Loucy (cell line): ENCODE data around the gene SCTR.

ENCODE experiments used
- EZH2phosphoT487 ChIP-seq: fragments of 200-600 bp; IDR thresholded peaks from 2 replicates; pipeline ENCODE4 v1.6.1; 2018; ENCODE audit warnings: antibody characterized with exemption, mild to moderate bottlenecking, moderate library complexity, borderline replicate concordance
- TF ChIP-seq, protein P1 (sequence below): fragments of 200-600 bp; sonication (generic); conservative IDR thresholded peaks from 2 replicates; pipeline ENCODE4 v1.5.1; 2014; ENCODE audit warnings: mild to moderate bottlenecking, antibody characterized with exemption, low read length

GRCh38 chr2:119490106-119490505 is 34.2 kb downstream of the SCTR start:
- TF ChIP-seq, protein P1, sequence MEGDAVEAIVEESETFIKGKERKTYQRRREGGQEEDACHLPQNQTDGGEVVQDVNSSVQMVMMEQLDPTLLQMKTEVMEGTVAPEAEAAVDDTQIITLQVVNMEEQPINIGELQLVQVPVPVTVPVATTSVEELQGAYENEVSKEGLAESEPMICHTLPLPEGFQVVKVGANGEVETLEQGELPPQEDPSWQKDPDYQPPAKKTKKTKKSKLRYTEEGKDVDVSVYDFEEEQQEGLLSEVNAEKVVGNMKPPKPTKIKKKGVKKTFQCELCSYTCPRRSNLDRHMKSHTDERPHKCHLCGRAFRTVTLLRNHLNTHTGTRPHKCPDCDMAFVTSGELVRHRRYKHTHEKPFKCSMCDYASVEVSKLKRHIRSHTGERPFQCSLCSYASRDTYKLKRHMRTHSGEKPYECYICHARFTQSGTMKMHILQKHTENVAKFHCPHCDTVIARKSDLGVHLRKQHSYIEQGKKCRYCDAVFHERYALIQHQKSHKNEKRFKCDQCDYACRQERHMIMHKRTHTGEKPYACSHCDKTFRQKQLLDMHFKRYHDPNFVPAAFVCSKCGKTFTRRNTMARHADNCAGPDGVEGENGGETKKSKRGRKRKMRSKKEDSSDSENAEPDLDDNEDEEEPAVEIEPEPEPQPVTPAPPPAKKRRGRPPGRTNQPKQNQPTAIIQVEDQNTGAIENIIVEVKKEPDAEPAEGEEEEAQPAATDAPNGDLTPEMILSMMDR, result no peak
- no peak for TF ChIP-seq EZH2phosphoT487
